Nephron (organoid): ENCODE measurements around the gene WDR89.

Source experiments
- H3K27ac Mint-ChIP-seq, 3 experiments: 2 replicates each; pipeline ENCODE4 v1.8.0; 2020; ENCODE audit warnings: mixed read lengths in 3 of 3, mild to moderate bottlenecking in 2 of 3, moderate library complexity in 1 of 3
- H3K27me3 Mint-ChIP-seq: 2 replicates; pipeline ENCODE4 v1.8.0; 2021; ENCODE audit warnings: low read depth, mild to moderate bottlenecking, moderate library complexity, mixed read lengths
- H3K36me3 Mint-ChIP-seq: 2 replicates; pipeline ENCODE4 v1.8.0; 2020; ENCODE audit warnings: low read depth, mixed read lengths
- H3K4me1 Mint-ChIP-seq: 2 replicates; pipeline ENCODE4 v1.8.0; 2020; ENCODE audit warnings: mixed read lengths
- H3K4me3 Mint-ChIP-seq, 3 experiments: 2 replicates each; pipeline ENCODE4 v1.8.0; 2020; ENCODE audit warnings: mild to moderate bottlenecking in 3 of 3, mixed read lengths in 3 of 3, moderate library complexity in 2 of 3
- H3K9me3 Mint-ChIP-seq: 2 replicates; pipeline ENCODE4 v1.8.0; 2020; ENCODE audit warnings: mixed read lengths
- CTCF ChIP-seq, 3 experiments: fragments of 200-600 bp; sonication (generic); IDR thresholded peaks; one replicate each; pipeline ENCODE4 v1.5.0; 2021; ENCODE audit warnings: antibody characterized with exemption in 3 of 3; ENCODE audit not compliant: unreplicated experiment in 3 of 3

Gene WDR89

GRCh38 chr14:63562405-63562804 is 79.3 kb downstream of the WDR89 start:
- Mint-ChIP-seq H3K27me3 (peaks cover 3% of the 10 kb centered on the region), H3K4me3 (no peak overlapping the region)

DNA sequence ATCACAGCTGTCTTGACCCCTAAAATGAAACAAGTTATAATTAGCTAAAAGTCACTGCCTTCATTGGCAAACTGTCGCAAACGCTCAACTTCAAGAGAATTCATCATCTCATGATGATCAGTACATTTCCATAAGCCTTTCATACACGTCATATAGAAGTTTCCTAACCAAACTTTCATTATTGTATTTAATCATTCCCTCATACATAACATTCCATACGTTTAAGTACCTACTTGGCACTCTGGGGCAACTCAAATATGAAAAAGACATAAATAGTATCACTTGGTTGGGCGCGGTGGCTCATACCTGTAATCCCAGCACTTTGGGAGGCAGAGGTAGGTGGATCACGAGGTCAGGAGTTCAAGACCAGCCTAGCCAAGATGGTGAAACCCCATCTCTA is 86.1 kb downstream of the WDR89 start:
- TF ChIP-seq CTCF (IDR thresholded peaks at IDR 0.05; ENCODE audit: unreplicated experiment in 3 of 3): no peak
- no peak overlapping the region for H3K4me3 Mint-ChIP-seq
- no peaks in the 10 kb centered on the region for H3K4me1 Mint-ChIP-seq
- no peaks in the 10 kb centered on the region for H3K9me3 Mint-ChIP-seq
- no peaks in the 10 kb centered on the region for H3K27me3 Mint-ChIP-seq
- no peaks in the 10 kb centered on the region for H3K36me3 Mint-ChIP-seq
- H3K27ac Mint-ChIP-seq: no peak overlapping the region

More at GRCh38 chr14:63562405-63562804, 79.3 kb downstream of the WDR89 start:
- no peaks in the 10 kb centered on the region for H3K4me1 Mint-ChIP-seq
- no peak for TF ChIP-seq CTCF (IDR thresholded peaks at IDR 0.05; ENCODE audit: unreplicated experiment in 3 of 3)
- H3K36me3 Mint-ChIP-seq: no peaks in the 10 kb centered on the region
- no peaks in the 10 kb centered on the region for H3K9me3 Mint-ChIP-seq
- no peak overlapping the region for H3K27ac Mint-ChIP-seq

GRCh38 chr14:63551332-63551731 is 90.3 kb downstream of the WDR89 start:
- TF ChIP-seq CTCF (IDR thresholded peaks at IDR 0.05; ENCODE audit: unreplicated experiment in 3 of 3): no peak
- no peak overlapping the region for H3K4me3 Mint-ChIP-seq
- H3K9me3 Mint-ChIP-seq: no peaks in the 10 kb centered on the region
- no peaks in the 10 kb centered on the region for H3K27me3 Mint-ChIP-seq
- H3K36me3 Mint-ChIP-seq: no peaks in the 10 kb centered on the region
- no peaks in the 10 kb centered on the region for H3K4me1 Mint-ChIP-seq
- H3K27ac Mint-ChIP-seq: no peak overlapping the region

DNA sequence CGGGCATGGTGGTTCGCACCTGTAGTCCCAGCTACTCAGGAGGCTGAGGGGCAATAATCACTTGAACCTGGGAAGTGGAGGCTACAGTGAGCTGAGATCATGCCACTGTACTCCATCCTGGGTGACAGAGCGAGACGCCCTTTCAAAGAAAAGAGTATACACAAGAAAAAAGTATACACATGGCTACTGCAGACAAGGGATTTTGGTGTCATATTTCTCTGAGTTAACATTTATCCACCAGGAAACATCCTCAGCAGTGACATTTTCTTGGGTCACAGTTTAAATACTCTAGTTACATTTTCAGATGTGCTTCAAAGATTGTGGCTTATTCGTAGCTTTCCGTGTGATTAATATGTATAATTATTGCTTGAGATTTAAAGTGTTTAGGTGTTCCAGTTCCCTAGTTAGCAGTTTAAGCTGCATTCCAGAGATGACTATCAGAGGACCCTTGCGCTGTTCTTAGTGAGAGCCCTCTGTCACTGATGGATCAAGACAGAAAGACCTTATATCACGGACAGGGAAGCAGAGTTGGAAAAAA is 93.8 kb downstream of the WDR89 start:
- TF ChIP-seq CTCF (IDR thresholded peaks at IDR 0.05; ENCODE audit: unreplicated experiment in 3 of 3): no peak
- no peaks in the 10 kb centered on the region for H3K9me3 Mint-ChIP-seq
- no peak overlapping the region for H3K27ac Mint-ChIP-seq
- H3K36me3 Mint-ChIP-seq: no peaks in the 10 kb centered on the region
- H3K4me3 Mint-ChIP-seq: no peak overlapping the region
- no peaks in the 10 kb centered on the region for H3K27me3 Mint-ChIP-seq
- H3K4me1 Mint-ChIP-seq: peaks cover 11% of the 10 kb centered on the region
